IMR-90 (cell line): Measurements from ENCODE around the gene NOX3. TPM values are rescaled to one million over a fixed set of nuclear protein-coding genes. Genes with fewer than 3 reads are reported as not detected.

Experiments used
- ATAC-seq: fragments of 200-7000 bp; cut with Tn5 transposase; 2 replicates; pipeline ENCODE4 v1.9.1; 2020; ENCODE audit warnings: low read depth, mild to moderate bottlenecking, moderate library complexity
- BruUV-seq: library from RNA; stranded (reverse); fragments of 400-500 nt; replicated peaks from 2 replicates; lab custom pipeline; 2021; lab: Mats Ljungman, UMichigan
- CTCF ChIA-PET: fragments of 300-600 bp; formaldehyde crosslinking; extraction: SDS; loops from one replicate; lab custom pipeline; 2021; ENCODE audit warnings: antibody characterized with exemption; lab: Yijun Ruan, JAX
- POLR2A ChIA-PET: fragments of 300-600 bp; sonication (Branson Sonifier 250); formaldehyde crosslinking; loops from one replicate; lab custom pipeline; 2022; ENCODE audit warnings: antibody characterized with exemption; ENCODE audit not compliant: unreplicated experiment; lab: Charles Lee
- DNase-seq: peaks from one replicate; pipeline ENCODE4 v3.0.0; 2013
- H2AFZ ChIP-seq: replicated peaks from 2 replicates; pipeline ENCODE3; 2013; ENCODE audit warnings: low read length, mild to moderate bottlenecking; ENCODE audit not compliant: poor library complexity
- H2AK5ac ChIP-seq: 2 replicates; pipeline ENCODE4 v1.6.1; 2013; ENCODE audit warnings: low read depth, low read length, inconsistent platforms
- H2AK9ac ChIP-seq: replicated peaks from 2 replicates; pipeline ENCODE3; 2013; ENCODE audit warnings: mild to moderate bottlenecking, low read depth, low read length, moderate library complexity; ENCODE audit not compliant: poor library complexity
- H2BK120ac ChIP-seq: 2 replicates; pipeline ENCODE4 v1.6.1; 2013; ENCODE audit warnings: low read depth, low read length, inconsistent platforms
- H2BK15ac ChIP-seq: 3 replicates; pipeline ENCODE4 v1.6.1; 2013; ENCODE audit warnings: low read depth, low read length, inconsistent platforms
- H2BK20ac ChIP-seq: 2 replicates; pipeline ENCODE4 v1.6.1; 2013; ENCODE audit warnings: low read depth, mild to moderate bottlenecking, inconsistent platforms, low read length, moderate library complexity
- H2BK5ac ChIP-seq: 2 replicates; pipeline ENCODE4 v1.6.1; 2013; ENCODE audit warnings: mild to moderate bottlenecking, low read depth, low read length, inconsistent platforms; ENCODE audit not compliant: poor library complexity, severe bottlenecking
- H3K14ac ChIP-seq: replicated peaks from 2 replicates; pipeline ENCODE4 v1.6.1; 2013; ENCODE audit warnings: low read depth, low read length, inconsistent platforms
- H3K18ac ChIP-seq: 2 replicates; pipeline ENCODE4 v1.6.1; 2013; ENCODE audit warnings: low read depth, low read length, control low read depth
- H3K23ac ChIP-seq: 2 replicates; pipeline ENCODE4 v1.6.1; 2013; ENCODE audit warnings: low read depth, low read length, inconsistent platforms
- H3K27ac ChIP-seq: 2 replicates; pipeline ENCODE4 v1.5.1; 2013; ENCODE audit warnings: mild to moderate bottlenecking, control low read depth, low read length; ENCODE audit not compliant: insufficient read depth
- H3K27me3 ChIP-seq: 2 replicates; pipeline ENCODE4 v1.6.1; 2013; ENCODE audit warnings: low read length; ENCODE audit not compliant: control insufficient read depth, insufficient read depth
- H3K36me3 ChIP-seq: 2 replicates; pipeline ENCODE4 v1.6.1; 2013; ENCODE audit warnings: low read length, mixed read lengths; ENCODE audit not compliant: control insufficient read depth, insufficient read depth
- H3K4ac ChIP-seq: 2 replicates; pipeline ENCODE4 v1.6.1; 2013; ENCODE audit warnings: low read depth, low read length, inconsistent platforms
- H3K4me1 ChIP-seq: 2 replicates; pipeline ENCODE4 v1.6.1; 2013; ENCODE audit warnings: low read length, mixed read lengths; ENCODE audit not compliant: control insufficient read depth, insufficient read depth
- H3K4me2 ChIP-seq: 2 replicates; pipeline ENCODE4 v1.6.1; 2013; ENCODE audit warnings: low read depth, mild to moderate bottlenecking, control low read depth, low read length, moderate library complexity
- H3K4me3 ChIP-seq: 2 replicates; pipeline ENCODE4 v1.5.1; 2013; ENCODE audit warnings: low read depth, mild to moderate bottlenecking, control low read depth, low read length, moderate library complexity; ENCODE audit not compliant: insufficient read depth
- H3K56ac ChIP-seq: 2 replicates; pipeline ENCODE4 v1.6.1; 2013; ENCODE audit warnings: low read length, inconsistent platforms; ENCODE audit not compliant: insufficient read depth; ENCODE audit errors: extremely low read depth
- H3K79me1 ChIP-seq, 2 experiments: 2 replicates each; pipeline ENCODE4 v1.6.1; 2013; ENCODE audit warnings: low read length in 2 of 2, inconsistent platforms in 1 of 2, low read depth in 1 of 2
- H3K9ac ChIP-seq: 2 replicates; pipeline ENCODE4 v1.6.1; 2013; ENCODE audit warnings: low read depth, low read length, control low read depth
- H3K9me1 ChIP-seq: 2 replicates; pipeline ENCODE4 v1.6.1; 2013; ENCODE audit warnings: low read length, inconsistent platforms; ENCODE audit not compliant: insufficient read depth
- H3K9me3 ChIP-seq: 2 replicates; pipeline ENCODE4 v1.6.1; 2013; ENCODE audit warnings: low read length; ENCODE audit not compliant: control insufficient read depth, insufficient read depth
- H4K20me1 ChIP-seq: 2 replicates; pipeline ENCODE4 v1.6.1; 2013; ENCODE audit warnings: low read length, inconsistent platforms; ENCODE audit not compliant: insufficient read depth
- H4K5ac ChIP-seq: 2 replicates; pipeline ENCODE4 v1.6.1; 2013; ENCODE audit warnings: mild to moderate bottlenecking, low read depth, low read length, control low read depth
- H4K8ac ChIP-seq, 2 experiments: 2 replicates each; pipeline ENCODE4 v1.6.1; 2013; ENCODE audit warnings: low read depth in 2 of 2, low read length in 2 of 2, control low read depth in 1 of 2, inconsistent platforms in 1 of 2
- H4K91ac ChIP-seq: 2 replicates; pipeline ENCODE4 v1.6.1; 2013; ENCODE audit warnings: low read depth, low read length, inconsistent platforms; ENCODE audit not compliant: insufficient read depth
- BHLHE40 ChIP-seq: fragments of 150-350 bp; IDR thresholded peaks from 2 replicates; pipeline ENCODE4 v1.6.1; 2016; ENCODE audit warnings: mild to moderate bottlenecking, low read depth, low read length
- CEBPB ChIP-seq: IDR thresholded peaks from 2 replicates; pipeline ENCODE4 v1.6.1; 2012; ENCODE audit warnings: low read depth, low read length, improper control_type of control experiment
- CHD1 ChIP-seq: IDR thresholded peaks from 2 replicates; pipeline ENCODE4 v1.6.1; 2012; ENCODE audit warnings: low read depth, low read length, improper control_type of control experiment
- CTCF ChIP-seq: conservative IDR thresholded peaks from 2 replicates; pipeline ENCODE4 v1.5.1; 2012; ENCODE audit warnings: mild to moderate bottlenecking, low read depth, low read length, improper control_type of control experiment
- FOS ChIP-seq: fragments of 150-350 bp; IDR thresholded peaks from 2 replicates; pipeline ENCODE4 v1.6.1; 2016; ENCODE audit warnings: low read depth, low read length
- MAFK ChIP-seq: IDR thresholded peaks from 2 replicates; pipeline ENCODE4 v1.6.1; 2012; ENCODE audit warnings: low read depth, low read length, improper control_type of control experiment
- MAZ ChIP-seq: IDR thresholded peaks from 2 replicates; pipeline ENCODE4 v1.6.1; 2012; ENCODE audit warnings: low read depth, mild to moderate bottlenecking, low read length, improper control_type of control experiment, moderate library complexity, borderline replicate concordance
- MXI1 ChIP-seq: IDR thresholded peaks from 2 replicates; pipeline ENCODE4 v1.6.1; 2012; ENCODE audit warnings: low read depth, mild to moderate bottlenecking, low read length, moderate library complexity, borderline replicate concordance
- NFE2L2 ChIP-seq: fragments of 150-350 bp; IDR thresholded peaks from 2 replicates; pipeline ENCODE4 v1.6.1; 2016; ENCODE audit warnings: low read depth, mild to moderate bottlenecking, low read length
- POLR2A ChIP-seq: IDR thresholded peaks from 2 replicates; pipeline ENCODE4 v1.6.1; 2012; ENCODE audit warnings: mild to moderate bottlenecking, low read depth, low read length
- RAD21 ChIP-seq: IDR thresholded peaks from 2 replicates; pipeline ENCODE4 v1.6.1; 2012; ENCODE audit warnings: low read length, improper control_type of control experiment
- RCOR1 ChIP-seq: IDR thresholded peaks from 2 replicates; pipeline ENCODE4 v1.6.1; 2012; ENCODE audit warnings: mild to moderate bottlenecking, low read length, improper control_type of control experiment; ENCODE audit not compliant: insufficient replicate concordance
- RFX5 ChIP-seq: IDR thresholded peaks from 2 replicates; pipeline ENCODE4 v1.8.0; 2012; ENCODE audit warnings: low read depth, mild to moderate bottlenecking, low read length, moderate library complexity
- SMC3 ChIP-seq: fragments of 150-350 bp; IDR thresholded peaks from 2 replicates; pipeline ENCODE4 v1.6.1; 2016; ENCODE audit warnings: low read depth, mild to moderate bottlenecking, antibody characterized with exemption, low read length, moderate library complexity
- dilution Hi-C: fragments of 300-500 bp; cut with HindIII; formaldehyde crosslinking; loops from one replicate; pipeline ENCODE4 v1.14.3; 2018; ENCODE audit warnings: low sequenced_read_pairs; ENCODE audit not compliant: unreplicated experiment
- in situ Hi-C: fragments of 300-500 bp; cut with MboI; formaldehyde crosslinking; loops from 3 replicates; pipeline ENCODE4 v1.14.3; 2019; ENCODE audit warnings: low sequenced_read_pairs, inconsistent platforms, mixed read lengths
- intact Hi-C: fragments of 100-400 bp; cut with micrococcal nuclease; formaldehyde crosslinking; loops from 2 replicates; pipeline ENCODE4 v1.10.0; 2022
- polyA plus RNA-seq, 3 experiments: library from polyadenylated mRNA; depleted of rRNA; stranded (reverse); fragments of >200 nt; gene quantifications; 2 replicates each; pipeline ENCODE4 v1.2.3, GENCODE V29; 2012; ENCODE audit warnings: low replicate concordance in 1 of 3
- total RNA-seq: library from RNA; depleted of rRNA; stranded (reverse); fragments of >200 nt; gene quantifications from 2 replicates; pipeline ENCODE4 v1.2.3, GENCODE V29; 2012
- TF ChIP-seq, protein P1 (sequence below): fragments of 150-350 bp; IDR thresholded peaks from 2 replicates; pipeline ENCODE4 v1.6.1; 2016; ENCODE audit warnings: low read depth, mild to moderate bottlenecking, low read length, moderate library complexity, borderline replicate concordance
- TF ChIP-seq, protein P2 (sequence below): fragments of 150-350 bp; IDR thresholded peaks from 2 replicates; pipeline ENCODE4 v1.6.1; 2017; ENCODE audit warnings: mild to moderate bottlenecking, antibody characterized with exemption, low read length, low read depth

The NOX3 gene
- total and polyA plus RNA-seq, 2 of the 4 experiments (the other 2 are of a cell fraction) = not detected

DNA sequence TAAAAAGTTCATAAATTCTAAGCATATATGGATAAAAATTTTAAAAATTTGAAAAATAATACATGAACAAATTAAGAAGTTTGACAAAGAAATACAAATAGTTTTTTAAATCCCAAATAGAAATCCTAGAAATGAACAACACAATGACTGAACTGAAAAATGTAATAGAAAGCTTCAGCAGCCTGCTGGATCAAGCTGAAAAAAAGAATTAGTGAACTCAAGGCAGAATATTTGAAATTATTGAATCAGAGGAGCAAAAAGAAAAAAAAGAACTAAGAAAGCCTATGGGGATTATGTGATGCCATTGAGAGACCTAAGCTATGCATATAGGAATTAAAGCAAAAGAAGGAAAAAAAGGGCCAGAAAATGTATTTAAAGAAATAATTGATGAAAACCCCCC is 101.5 kb downstream of the NOX3 start:
- ATAC-seq = no peak
- Histone ChIP-seq H3K23ac (no peak overlapping the region), H3K36me3 (no peaks in the 10 kb centered on the region), H2BK5ac (no peak overlapping the region), H2BK15ac (no peak overlapping the region), H2BK120ac (no peak overlapping the region), H4K20me1 (no peaks in the 10 kb centered on the region), H4K5ac (no peak overlapping the region), H2BK20ac (no peak overlapping the region), H4K91ac (no peak overlapping the region), H4K8ac (no peak overlapping the region), H3K27me3 (no peaks in the 10 kb centered on the region), H2AFZ (no peak overlapping the region), H3K4me3 (no peak overlapping the region), H3K14ac (no peak overlapping the region), H3K9me1 (0 out of 2 replicates have a peak, but pooled peaks cover 2% of the 10 kb centered on the region), H3K56ac (no peak overlapping the region), H2AK5ac (no peak overlapping the region), H3K9me3 (peaks cover 3% of the 10 kb centered on the region), H3K79me1 (no peaks in the 10 kb centered on the region), H3K27ac (no peak overlapping the region), H2AK9ac (no peak overlapping the region), H3K4me2 (no peak overlapping the region), H3K4ac (no peak overlapping the region), H3K18ac (no peak overlapping the region), H3K9ac (no peak overlapping the region), H3K4me1 (0 out of 2 replicates have a peak, but pooled peaks cover 2% of the 10 kb centered on the region)
- dilution Hi-C loops (no loop called here), in situ Hi-C loops (no loop called here), intact Hi-C loops (no loop called here)
- TF ChIP-seq CEBPB = no peak
- TF ChIP-seq MAZ = no peak
- no peak for TF ChIP-seq MAFK
- TF ChIP-seq CTCF = no peak
- TF ChIP-seq BHLHE40 = no peak
- no peak for TF ChIP-seq MXI1
- TF ChIP-seq RFX5 = no peak
- no peak for TF ChIP-seq POLR2A
- TF ChIP-seq, protein P1, sequence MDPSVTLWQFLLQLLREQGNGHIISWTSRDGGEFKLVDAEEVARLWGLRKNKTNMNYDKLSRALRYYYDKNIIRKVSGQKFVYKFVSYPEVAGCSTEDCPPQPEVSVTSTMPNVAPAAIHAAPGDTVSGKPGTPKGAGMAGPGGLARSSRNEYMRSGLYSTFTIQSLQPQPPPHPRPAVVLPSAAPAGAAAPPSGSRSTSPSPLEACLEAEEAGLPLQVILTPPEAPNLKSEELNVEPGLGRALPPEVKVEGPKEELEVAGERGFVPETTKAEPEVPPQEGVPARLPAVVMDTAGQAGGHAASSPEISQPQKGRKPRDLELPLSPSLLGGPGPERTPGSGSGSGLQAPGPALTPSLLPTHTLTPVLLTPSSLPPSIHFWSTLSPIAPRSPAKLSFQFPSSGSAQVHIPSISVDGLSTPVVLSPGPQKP = no peak
- no peak for TF ChIP-seq SMC3
- TF ChIP-seq RCOR1 = no peak
- TF ChIP-seq FOS = no peak
- TF ChIP-seq, protein P2, sequence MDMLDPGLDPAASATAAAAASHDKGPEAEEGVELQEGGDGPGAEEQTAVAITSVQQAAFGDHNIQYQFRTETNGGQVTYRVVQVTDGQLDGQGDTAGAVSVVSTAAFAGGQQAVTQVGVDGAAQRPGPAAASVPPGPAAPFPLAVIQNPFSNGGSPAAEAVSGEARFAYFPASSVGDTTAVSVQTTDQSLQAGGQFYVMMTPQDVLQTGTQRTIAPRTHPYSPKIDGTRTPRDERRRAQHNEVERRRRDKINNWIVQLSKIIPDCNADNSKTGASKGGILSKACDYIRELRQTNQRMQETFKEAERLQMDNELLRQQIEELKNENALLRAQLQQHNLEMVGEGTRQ = no peak
- no peak for TF ChIP-seq NFE2L2
- no peak for TF ChIP-seq RAD21
- TF ChIP-seq CHD1 = no peak
- no peak for DNase-seq
- POLR2A ChIA-PET = no interaction called here
- no TSS peak for BruUV-seq
- CTCF ChIA-PET = no interaction called here
